B cell (primary cell): ENCODE results near the gene TSPOAP1. TPM values are rescaled to one million over a fixed set of nuclear protein-coding genes. Genes with fewer than 3 reads are reported as not detected.

Source experiments
- ATAC-seq: fragments of 200-7000 bp; cut with Tn5 transposase; one replicate; pipeline ENCODE4 v1.10.0; 2021; ENCODE audit warnings: low read depth, mild to moderate bottlenecking, moderate number of reproducible peaks, moderate library complexity
- CTCF ChIA-PET: fragments of 350-600 bp; sonication (Branson Sonifier 250); formaldehyde crosslinking; loops from one replicate; lab custom pipeline; 2021; ENCODE audit warnings: antibody characterized with exemption, inconsistent platforms; lab: Charles Lee
- POLR2A ChIA-PET: fragments of 350-600 bp; sonication (Branson Sonifier 250); formaldehyde crosslinking; loops from one replicate; lab custom pipeline; 2021; ENCODE audit warnings: antibody characterized with exemption; lab: Charles Lee
- DNase-seq: peaks from one replicate; pipeline ENCODE4 v3.0.0; 2013
- H2AFZ ChIP-seq: 2 replicates; pipeline ENCODE4 v1.6.1; 2012; ENCODE audit warnings: mild to moderate bottlenecking, low read depth, low read length; ENCODE audit not compliant: insufficient read depth, poor library complexity, severe bottlenecking
- H3K27ac ChIP-seq, 2 donors: 1 replicate in 1 of 2; 2 replicates in 1 of 2; pipeline ENCODE4 v1.5.1; 2012 to 2013; ENCODE audit warnings: low read length in 2 of 2, mild to moderate bottlenecking in 2 of 2, moderate library complexity in 1 of 2
- H3K27me3 ChIP-seq, 4 experiments: fragments of 200-600 bp in 1 of 4; sonication (generic) in 1 of 4; replicated peaks in 1 of 4; 1 replicate in 2 of 4; 2 replicates in 2 of 4; pipeline versions ENCODE4 v1.6.1 to v1.7.0; 2013 to 2016; ENCODE audit warnings: low read length in 3 of 4, mild to moderate bottlenecking in 2 of 4, mixed read lengths in 1 of 4, moderate library complexity in 1 of 4; ENCODE audit not compliant: insufficient read depth in 4 of 4, control insufficient read depth in 3 of 4; ENCODE audit errors: control extremely low read depth in 1 of 4
- H3K36me3 ChIP-seq, 2 experiments: replicated peaks in 1 of 2; 1 replicate in 1 of 2; 2 replicates in 1 of 2; pipeline versions ENCODE4 v1.6.1 to v1.7.1; 2013; ENCODE audit warnings: low read length in 1 of 2; ENCODE audit not compliant: insufficient read depth in 2 of 2, control insufficient read depth in 1 of 2; ENCODE audit errors: control extremely low read depth in 1 of 2, extremely low read depth in 1 of 2
- H3K4me1 ChIP-seq, 2 donors: fragments of 200-600 bp in 1 of 2; sonication (generic) in 1 of 2; 1 replicate in 1 of 2; 2 replicates in 1 of 2; pipeline versions ENCODE4 v1.5.1 to v1.6.1; 2013 to 2017; ENCODE audit warnings: low read length in 2 of 2; ENCODE audit not compliant: control insufficient read depth in 2 of 2, insufficient read depth in 2 of 2
- H3K4me2 ChIP-seq: replicated peaks from 2 replicates; pipeline ENCODE3; 2012; ENCODE audit warnings: mild to moderate bottlenecking, low read depth, low read length; ENCODE audit not compliant: poor library complexity, severe bottlenecking
- H3K4me3 ChIP-seq, 5 experiments: fragments of 200-600 bp in 1 of 5; sonication (generic) in 1 of 5; 1 replicate in 3 of 5; 2 replicates in 2 of 5; pipeline versions ENCODE4 v1.5.1 to v1.7.0; 2011 to 2016; ENCODE audit warnings: low read length in 4 of 5, mild to moderate bottlenecking in 4 of 5, low read depth in 2 of 5, control low read depth in 1 of 5, moderate library complexity in 1 of 5; ENCODE audit not compliant: insufficient read depth in 1 of 5; ENCODE audit errors: control extremely low read depth in 1 of 5, extremely low read depth in 1 of 5
- H3K79me2 ChIP-seq: fragments of 200-600 bp; sonication (generic); one replicate; pipeline ENCODE4 v1.6.0; 2016; ENCODE audit warnings: low read length; ENCODE audit not compliant: control insufficient read depth, insufficient read depth
- H3K9ac ChIP-seq: fragments of 200-600 bp; sonication (generic); 2 replicates; pipeline ENCODE4 v1.6.1; 2017; ENCODE audit warnings: mild to moderate bottlenecking, low read length, moderate library complexity
- H3K9me3 ChIP-seq, 3 donors: one replicate each; pipeline versions ENCODE4 v1.6.1 to v1.7.1; 2013; ENCODE audit warnings: low read length in 2 of 3; ENCODE audit not compliant: control insufficient read depth in 2 of 3, insufficient read depth in 1 of 3; ENCODE audit errors: control extremely low read depth in 1 of 3
- H4K20me1 ChIP-seq: 2 replicates; pipeline ENCODE4 v1.6.0; 2012; ENCODE audit warnings: mild to moderate bottlenecking, low read length; ENCODE audit not compliant: insufficient read depth, control insufficient read depth, poor library complexity, severe bottlenecking
- H3K27ac Mint-ChIP-seq: one replicate; pipeline ENCODE4 v1.8.0; 2021; ENCODE audit warnings: mixed read lengths
- H3K27me3 Mint-ChIP-seq: one replicate; pipeline ENCODE4 v1.8.0; 2021; ENCODE audit warnings: mixed read lengths
- H3K4me1 Mint-ChIP-seq: one replicate; pipeline ENCODE4 v1.8.0; 2021; ENCODE audit warnings: mixed read lengths
- H3K4me3 Mint-ChIP-seq: one replicate; pipeline ENCODE4 v1.8.0; 2021; ENCODE audit warnings: mixed read lengths
- H3K9me3 Mint-ChIP-seq: one replicate; pipeline ENCODE4 v1.8.0; 2022; ENCODE audit warnings: mixed read lengths; ENCODE audit not compliant: insufficient read depth
- CTCF ChIP-seq: fragments of 200-600 bp; IDR thresholded peaks from one replicate; pipeline ENCODE4 v1.8.0; 2022; ENCODE audit warnings: antibody characterized with exemption, mild to moderate bottlenecking
- EZH2 ChIP-seq: IDR thresholded peaks from 2 replicates; pipeline ENCODE4 v1.6.1; 2012; ENCODE audit warnings: borderline replicate concordance, low read depth, mild to moderate bottlenecking, moderate library complexity, low read length; ENCODE audit not compliant: insufficient read depth, poor library complexity, severe bottlenecking
- WGBS: methylation state at CpG from one replicate; pipeline ENCODE4 v1.1.5; 2013; ENCODE audit warnings: missing lambda C conversion rate; ENCODE audit not compliant: insufficient coverage; 5-methylcytosine and 5-hydroxymethylcytosine counted together
- intact Hi-C: fragments of 100-400 bp; cut with micrococcal nuclease; formaldehyde crosslinking; loops from one replicate; pipeline ENCODE4 v1.10.0; 2022
- polyA plus RNA-seq: library from polyadenylated mRNA; depleted of rRNA; stranded (reverse); fragments of >200 nt; gene quantifications from 2 replicates; pipeline ENCODE4 v1.2.3, GENCODE V29; 2012
- total RNA-seq, 2 donors: library from RNA; stranded (reverse); fragments of 120-200 nt in 1 of 2; gene quantifications; 1 replicate in 1 of 2; 2 replicates in 1 of 2; pipeline versions ENCODE4 v1.2.3 to v1.2.4, GENCODE V29; 2013 to 2022

The TSPOAP1 gene
- total and polyA plus RNA-seq, 2 donors (not counting 1 experiment from before 2014, with no cell fraction given) = 10.8 to 30.7 TPM

GRCh38 chr17:58267347-58268324, 61.0 kb downstream of the TSPOAP1 start:
- Histone ChIP-seq H3K27me3 (peaks cover 0 to 16% (median 5%) of the 10 kb centered on the region in 4 experiments), H3K9me3 (no peaks in the 10 kb centered on the region), H3K9ac (no peak overlapping the region), H3K27ac (no peak overlapping the region), H3K4me3 (no peak overlapping the region), H4K20me1 (no peaks in the 10 kb centered on the region), H3K36me3 (no peaks in the 10 kb centered on the region), H3K4me1 (no peaks in the 10 kb centered on the region), H3K79me2 (no peaks in the 10 kb centered on the region), H3K4me2 (no peak overlapping the region), H2AFZ (no peak overlapping the region)
- TF ChIP-seq EZH2 (no peak), CTCF (no peak)
- intact Hi-C loops = no loop called here
- H3K9me3 Mint-ChIP-seq = no peaks in the 10 kb centered on the region
- DNase-seq (no peak), ATAC-seq (no peak)
- H3K27me3 Mint-ChIP-seq = peaks cover 44% of the 10 kb centered on the region
- H3K27ac Mint-ChIP-seq = no peak overlapping the region
- ChIA-PET CTCF (interaction anchor here (1.3 kb wide), 1 partner anchor 18 kb away, joined by 4 read pairs; no protein-coding TSS in a partner anchor), POLR2A (no interaction called here)
- H3K4me1 Mint-ChIP-seq = no peaks in the 10 kb centered on the region
- 93% methylated on average over 21 of the region's 22 CpGs for WGBS
- H3K4me3 Mint-ChIP-seq = no peak overlapping the region
